WTC11 (cell line): ENCODE data around the gene NBAS. TPM values are rescaled to one million over a fixed set of nuclear protein-coding genes. Genes with fewer than 3 reads are reported as not detected.

ENCODE experiments used
- ATAC-seq: fragments of 200-7000 bp; cut with Tn5 transposase; 2 replicates; pipeline ENCODE4 v1.10.0; 2021; ENCODE audit warnings: mild to moderate bottlenecking, moderate library complexity
- CTCF ChIA-PET: fragments of 300-600 bp; sonication (Branson Sonifier 250); formaldehyde crosslinking; loops from one replicate; lab custom pipeline; 2021; ENCODE audit warnings: antibody characterized with exemption; lab: Charles Lee
- POLR2A ChIA-PET: fragments of 350-600 bp; sonication (Branson Sonifier 250); formaldehyde crosslinking; loops from one replicate; lab custom pipeline; 2021; ENCODE audit warnings: antibody characterized with exemption; lab: Charles Lee
- DNase-seq: peaks from one replicate; pipeline ENCODE4 v3.0.0; 2021; ENCODE audit warnings: low spot score
- H3K27ac Mint-ChIP-seq: 2 replicates; pipeline ENCODE4 v1.8.0; 2021; ENCODE audit warnings: mixed read lengths
- H3K27me3 Mint-ChIP-seq: 2 replicates; pipeline ENCODE4 v1.8.0; 2021; ENCODE audit warnings: low read depth, mild to moderate bottlenecking, moderate library complexity, mixed read lengths
- H3K36me3 Mint-ChIP-seq: 2 replicates; pipeline ENCODE4 v1.8.0; 2021; ENCODE audit warnings: mixed read lengths
- H3K4me1 Mint-ChIP-seq: 2 replicates; pipeline ENCODE4 v1.8.0; 2022; ENCODE audit warnings: mixed read lengths
- H3K4me3 Mint-ChIP-seq: 2 replicates; pipeline ENCODE4 v1.8.0; 2021; ENCODE audit warnings: mild to moderate bottlenecking, moderate library complexity, mixed read lengths
- H3K9me3 Mint-ChIP-seq: 2 replicates; pipeline ENCODE4 v1.8.0; 2021; ENCODE audit warnings: mixed read lengths
- ATF1 ChIP-seq: sonication (generic); formaldehyde crosslinking; IDR thresholded peaks from 2 replicates; pipeline ENCODE4 v1.8.1; 2023; ENCODE audit warnings: mild to moderate bottlenecking, moderate library complexity, missing genetic modification reagents
- ATF2 ChIP-seq: sonication (generic); formaldehyde crosslinking; IDR thresholded peaks from 2 replicates; pipeline ENCODE4 v1.8.1; 2022; ENCODE audit warnings: low read depth, missing genetic modification reagents, borderline replicate concordance
- ATF3 ChIP-seq: sonication (generic); formaldehyde crosslinking; conservative IDR thresholded peaks from 2 replicates; pipeline ENCODE4 v1.8.1; 2022; ENCODE audit warnings: mild to moderate bottlenecking, missing genetic modification reagents
- CBFB ChIP-seq: sonication (generic); formaldehyde crosslinking; IDR thresholded peaks from 2 replicates; pipeline ENCODE4 v1.8.1; 2022; ENCODE audit warnings: mild to moderate bottlenecking, low read depth, missing genetic modification reagents
- CDX4 ChIP-seq: fragments of 250-450 bp; sonication (Bioruptor Pico); IDR thresholded peaks from 2 replicates; pipeline ENCODE4 v1.9.0; 2021; ENCODE audit warnings: moderate library complexity, mild to moderate bottlenecking, inconsistent platforms, borderline replicate concordance
- CREB1 ChIP-seq: sonication (generic); formaldehyde crosslinking; IDR thresholded peaks from 2 replicates; pipeline ENCODE4 v1.8.0; 2023; ENCODE audit warnings: mild to moderate bottlenecking, missing genetic modification reagents
- E2F1 ChIP-seq: sonication (generic); formaldehyde crosslinking; IDR thresholded peaks from 2 replicates; pipeline ENCODE4 v1.8.0; 2022; ENCODE audit warnings: mild to moderate bottlenecking, missing genetic modification reagents
- E2F5 ChIP-seq: sonication (generic); formaldehyde crosslinking; IDR thresholded peaks from 2 replicates; pipeline ENCODE4 v1.8.1; 2022; ENCODE audit warnings: mild to moderate bottlenecking, moderate library complexity, missing genetic modification reagents
- FOXJ3 ChIP-seq: sonication (generic); formaldehyde crosslinking; IDR thresholded peaks from 2 replicates; pipeline ENCODE4 v1.9.0; 2021; ENCODE audit warnings: missing genetic modification reagents, mild to moderate bottlenecking, borderline replicate concordance
- JAZF1 ChIP-seq: fragments of 250-450 bp; sonication (Bioruptor Pico); IDR thresholded peaks from 2 replicates; pipeline ENCODE4 v1.9.0; 2021; ENCODE audit warnings: moderate library complexity, mild to moderate bottlenecking, inconsistent platforms
- MAX ChIP-seq: sonication (generic); formaldehyde crosslinking; IDR thresholded peaks from 2 replicates; pipeline ENCODE4 v1.8.0; 2022; ENCODE audit warnings: mild to moderate bottlenecking, missing genetic modification reagents
- PRDM15 ChIP-seq: sonication (generic); formaldehyde crosslinking; IDR thresholded peaks from 2 replicates; pipeline ENCODE4 v1.8.0; 2022; ENCODE audit warnings: missing genetic modification reagents
- PREB ChIP-seq: sonication (generic); formaldehyde crosslinking; IDR thresholded peaks from 2 replicates; pipeline ENCODE4 v1.8.1; 2022; ENCODE audit warnings: mild to moderate bottlenecking, missing genetic modification reagents, moderate library complexity, borderline replicate concordance
- SP1 ChIP-seq: sonication (generic); formaldehyde crosslinking; conservative IDR thresholded peaks from 2 replicates; pipeline ENCODE4 v1.8.1; 2022; ENCODE audit warnings: missing genetic modification reagents
- TEAD1 ChIP-seq: sonication (generic); formaldehyde crosslinking; IDR thresholded peaks from 2 replicates; pipeline ENCODE4 v1.8.0; 2022; ENCODE audit warnings: mild to moderate bottlenecking, missing genetic modification reagents
- ZBTB21 ChIP-seq: sonication (generic); formaldehyde crosslinking; IDR thresholded peaks from 2 replicates; pipeline ENCODE4 v1.8.1; 2023; ENCODE audit warnings: mild to moderate bottlenecking, missing genetic modification reagents, borderline replicate concordance
- ZMAT4 ChIP-seq: fragments of 250-450 bp; sonication (Bioruptor Pico); IDR thresholded peaks from 2 replicates; pipeline ENCODE4 v1.9.0; 2021; ENCODE audit warnings: mild to moderate bottlenecking
- ZNF263 ChIP-seq: sonication (generic); formaldehyde crosslinking; IDR thresholded peaks from 2 replicates; pipeline ENCODE4 v1.8.1; 2022; ENCODE audit warnings: low read depth, mild to moderate bottlenecking, moderate library complexity, missing genetic modification reagents
- ZNF423 ChIP-seq: fragments of 250-450 bp; sonication (Bioruptor Pico); IDR thresholded peaks from 2 replicates; pipeline ENCODE4 v2.1.2; 2022; ENCODE audit warnings: mild to moderate bottlenecking, moderate library complexity
- total RNA-seq: library from RNA; stranded (reverse); gene quantifications from 3 replicates; pipeline ENCODE4 v1.2.3, GENCODE V29; 2021

Gene NBAS
- total RNA-seq, 1 experiment from 2014 or later: 32.3 TPM

GRCh38 chr2:15426606-15427005, 134.5 kb downstream of the NBAS start (continued):
- TF ChIP-seq E2F1 (CRISPR knock-in tag): no peak
- no peak for TF ChIP-seq PRDM15 (CRISPR knock-in tag)

GRCh38 chr2:15425712-15426111, 135.4 kb downstream of the NBAS start:
- CTCF ChIA-PET: interaction anchor here (0.5 kb wide), 1 partner anchor 101 kb away, joined by 4 read pairs; no protein-coding TSS in a partner anchor
- H3K4me1 Mint-ChIP-seq: peaks cover 15% of the 10 kb centered on the region
- DNase-seq (no peak), ATAC-seq (peak; percentile 88)
- no peaks in the 10 kb centered on the region for H3K36me3 Mint-ChIP-seq
- no peaks in the 10 kb centered on the region for H3K9me3 Mint-ChIP-seq
- POLR2A ChIA-PET: no interaction called here
- no peak for TF ChIP-seq E2F5
- TF ChIP-seq JAZF1: no peak
- no peak for TF ChIP-seq ZMAT4 (CRISPR knock-in tag)
- no peak for TF ChIP-seq ZNF423 (CRISPR knock-in tag)
- TF ChIP-seq FOXJ3 (CRISPR knock-in tag): no peak
- no peak for TF ChIP-seq SP1
- H3K27me3 Mint-ChIP-seq: no peaks in the 10 kb centered on the region
- peak overlapping the region; percentile 4; the same call in 1 of the 2 replicates for H3K27ac Mint-ChIP-seq
- no peak overlapping the region for H3K4me3 Mint-ChIP-seq

- Mint-ChIP-seq H3K4me1 (peaks cover 20% of the 10 kb centered on the region), H3K36me3 (no peaks in the 10 kb centered on the region), H3K9me3 (no peaks in the 10 kb centered on the region), H3K27ac (no peak overlapping the region), H3K4me3 (no peak overlapping the region), H3K27me3 (no peaks in the 10 kb centered on the region)
- ATAC-seq: no peak
- no peak for DNase-seq
- POLR2A ChIA-PET: no interaction called here
- CTCF ChIA-PET: no interaction called here
- TF ChIP-seq PRDM15 (CRISPR knock-in tag) (no peak), ATF2 (CRISPR knock-in tag) (no peak), ZNF263 (CRISPR knock-in tag) (no peak), CBFB (CRISPR knock-in tag) (no peak), CDX4 (CRISPR knock-in tag) (no peak), ATF1 (CRISPR knock-in tag) (no peak), TEAD1 (CRISPR knock-in tag) (no peak), CREB1 (CRISPR knock-in tag) (no peak), ATF3 (CRISPR knock-in tag) (no peak), MAX (CRISPR knock-in tag) (no peak), PREB (no peak), ZBTB21 (CRISPR knock-in tag) (no peak), SP1 (no peak)
Measured at GRCh38 chr2:15421753-15422152, 139.4 kb downstream of the NBAS start.
